NCI-H2171 treated with DMSO at 0.1 percent for 48 hours (cell line): ENCODE results near the gene ZBTB21.
"Not testable (repeated sequence)": the region's sequence is repeated elsewhere in the genome, so short reads cannot be mapped to it uniquely, and the experiment has no call there.

ENCODE experiments used
- DNase-seq: peaks from one replicate; lab custom pipeline; 2025; lab: John Stamatoyannopoulos, UW

ZBTB21 gene

DNA sequence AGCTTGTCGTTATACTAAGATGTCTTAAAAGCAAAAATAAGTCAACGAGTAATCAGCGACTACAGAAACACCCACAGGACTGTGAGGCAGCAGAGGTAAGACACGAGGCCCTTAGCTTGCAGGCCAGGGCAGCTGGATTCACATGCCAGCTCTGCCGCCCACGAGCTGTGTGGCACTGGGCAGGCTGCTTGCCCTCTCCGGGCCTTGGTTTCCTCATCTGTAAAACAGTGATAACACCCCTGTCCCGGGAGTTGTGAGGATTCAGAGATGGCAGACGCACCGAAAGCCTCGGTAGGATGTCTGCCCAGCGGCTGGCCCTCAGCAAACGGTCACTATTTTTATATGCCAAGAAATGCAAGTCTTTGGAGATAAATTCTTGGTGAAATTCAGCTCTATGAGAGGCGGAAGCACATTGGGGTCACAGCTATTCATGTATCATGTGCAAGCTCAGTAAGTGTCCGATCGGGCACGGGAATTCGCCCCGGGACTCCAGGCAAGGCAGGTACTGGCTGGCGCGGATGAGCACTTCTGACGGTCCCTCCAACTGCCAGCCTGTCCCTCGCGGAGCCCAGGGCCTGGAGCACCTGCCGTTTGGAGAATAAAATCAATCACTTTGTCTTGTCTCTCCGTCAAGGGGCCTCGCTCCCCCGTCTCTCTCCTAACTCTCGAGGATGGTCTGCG is 57.5 kb downstream of the ZBTB21 start:
- no peak for DNase-seq

DNA sequence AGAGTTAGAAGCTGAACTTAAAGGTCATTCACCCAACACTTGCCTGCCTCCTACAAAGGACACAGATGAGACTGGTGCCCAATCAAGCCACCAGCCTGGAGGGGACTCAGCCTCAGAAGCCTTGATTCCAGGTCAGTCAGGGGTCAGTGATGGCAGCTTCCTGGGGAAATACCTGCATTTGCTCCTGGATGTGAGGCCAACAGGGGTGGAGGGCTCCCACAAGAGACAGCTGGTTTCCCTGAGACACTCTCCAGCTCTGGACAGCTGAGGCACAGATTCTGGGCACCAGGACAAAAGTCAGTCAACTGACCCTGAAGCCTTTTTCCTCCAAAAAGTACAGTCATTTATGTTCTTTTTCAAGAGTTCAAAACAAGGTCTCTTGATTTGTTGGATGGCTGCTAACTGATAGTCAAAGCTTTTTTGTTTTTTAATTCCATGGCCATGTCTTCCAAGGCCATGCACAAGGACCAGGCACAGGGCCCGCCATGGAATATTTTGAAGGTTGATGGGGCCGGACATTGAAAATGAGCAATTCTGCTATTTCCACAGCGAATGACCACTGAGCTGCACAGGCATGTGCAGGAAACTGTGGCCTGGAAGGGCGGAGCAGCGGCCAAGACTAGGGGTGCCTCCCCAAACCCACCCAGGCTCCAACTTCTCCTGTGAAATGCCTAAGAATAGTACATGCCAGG is 58.1 kb downstream of the ZBTB21 start:
- no peak for DNase-seq

DNA sequence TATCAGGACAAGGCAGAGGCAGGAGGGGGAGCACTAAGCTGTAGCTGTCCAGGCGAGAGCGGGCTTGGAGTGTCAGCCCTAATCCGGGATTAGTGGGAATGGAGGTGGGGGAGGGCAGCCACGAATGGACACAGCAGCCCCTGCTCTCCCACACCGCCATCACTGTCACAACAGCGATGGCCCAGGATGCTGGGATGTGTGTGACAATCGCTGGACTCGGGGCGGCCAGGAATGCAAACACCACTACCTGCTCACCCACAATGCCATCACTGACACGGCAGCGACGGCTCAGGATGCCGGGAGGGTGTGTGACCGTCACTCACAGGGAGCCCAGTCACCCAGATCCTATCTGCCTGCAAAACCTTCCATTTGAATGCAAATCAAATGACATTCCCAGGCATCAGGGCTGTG is 59.2 kb downstream of the ZBTB21 start:
- DNase-seq = no peak

DNA sequence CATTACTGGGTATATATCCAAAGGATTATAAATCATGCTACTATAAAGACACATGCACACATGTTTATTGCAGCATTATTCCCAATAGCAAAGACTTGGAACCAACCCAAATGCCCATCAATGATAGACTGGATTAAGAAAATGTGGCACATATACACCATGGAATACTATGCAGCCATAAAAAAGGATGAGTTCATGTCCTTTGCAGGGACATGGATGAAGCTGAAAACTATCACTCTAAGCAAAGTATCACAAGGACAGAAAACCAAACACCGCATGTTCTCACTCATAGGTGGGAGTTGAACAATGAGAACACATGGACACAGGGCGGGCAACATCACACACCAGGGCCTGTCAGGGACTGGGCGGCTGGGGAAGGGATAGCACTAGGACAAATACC is 60.5 kb downstream of the ZBTB21 start:
- DNase-seq = not testable (repeated sequence)

DNA sequence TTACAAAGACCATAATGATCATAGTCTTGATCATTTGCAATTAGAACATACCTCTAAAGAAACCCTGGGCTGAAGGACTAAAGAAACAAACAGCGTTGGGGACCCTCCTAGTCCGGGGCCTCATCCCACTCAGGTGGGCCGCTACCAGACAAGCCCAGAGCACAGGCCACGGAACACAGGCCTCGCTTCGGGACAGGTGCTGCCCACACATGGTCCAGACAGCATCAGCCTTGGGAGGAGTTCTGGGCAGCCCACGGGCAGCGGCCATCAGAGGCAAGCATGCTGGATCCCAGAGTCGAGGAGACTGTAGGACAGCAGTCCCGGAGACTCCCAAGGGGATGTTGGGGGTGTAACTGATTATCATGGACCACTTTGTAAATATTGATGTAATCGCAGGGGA is 61.3 kb downstream of the ZBTB21 start:
- no peak for DNase-seq

DNA sequence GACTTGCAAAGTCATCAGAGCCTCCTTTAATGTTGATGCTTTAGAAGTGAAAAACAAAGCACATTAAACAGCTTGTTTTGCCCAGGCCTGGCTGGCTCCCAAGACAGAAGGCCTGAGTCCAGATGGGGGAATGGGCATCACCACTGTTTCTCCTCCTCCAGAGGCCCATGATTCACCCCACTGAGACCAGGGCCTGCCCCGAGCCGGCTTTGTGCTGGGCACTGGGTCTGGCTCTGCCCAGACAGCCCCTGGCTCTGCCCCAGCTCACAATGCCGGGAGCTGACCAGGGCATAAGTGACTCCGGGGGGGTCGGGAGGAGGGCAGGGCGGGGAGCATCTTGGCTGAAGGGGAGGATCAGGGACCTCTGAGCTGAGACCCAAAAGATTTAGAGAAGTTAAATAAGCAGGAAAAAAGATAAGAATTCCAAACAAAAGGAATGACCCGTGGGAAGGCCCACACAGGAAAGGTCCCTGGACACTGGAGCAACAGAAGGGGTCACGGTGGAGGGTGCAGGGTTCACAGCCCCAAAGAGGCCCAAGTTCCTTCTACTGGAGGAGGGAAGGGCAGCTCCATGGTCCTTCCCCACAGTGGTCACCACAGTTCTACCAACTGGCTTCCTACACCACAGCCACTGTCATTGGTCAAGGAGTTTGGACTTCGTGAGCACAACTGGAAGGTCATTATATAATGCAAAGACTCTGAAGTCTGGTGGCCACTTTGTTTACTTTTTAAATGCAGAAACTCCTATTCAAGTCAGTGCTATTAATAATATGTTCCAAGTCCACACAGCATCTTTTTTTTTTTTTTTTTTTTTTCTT is 61.9 kb downstream of the ZBTB21 start:
- no peak for DNase-seq

GRCh38 chr21:41945982-41946381 is 64.2 kb downstream of the ZBTB21 start:
- no peak for DNase-seq

- DNase-seq = no peak
Observed at GRCh38 chr21:41943851-41944250, 66.3 kb downstream of the ZBTB21 start.

GRCh38 chr21:41942457-41942856 is 67.7 kb downstream of the ZBTB21 start:
- DNase-seq = no peak

GRCh38 chr21:41941941-41942340 is 68.2 kb downstream of the ZBTB21 start:
- DNase-seq = no peak

DNA sequence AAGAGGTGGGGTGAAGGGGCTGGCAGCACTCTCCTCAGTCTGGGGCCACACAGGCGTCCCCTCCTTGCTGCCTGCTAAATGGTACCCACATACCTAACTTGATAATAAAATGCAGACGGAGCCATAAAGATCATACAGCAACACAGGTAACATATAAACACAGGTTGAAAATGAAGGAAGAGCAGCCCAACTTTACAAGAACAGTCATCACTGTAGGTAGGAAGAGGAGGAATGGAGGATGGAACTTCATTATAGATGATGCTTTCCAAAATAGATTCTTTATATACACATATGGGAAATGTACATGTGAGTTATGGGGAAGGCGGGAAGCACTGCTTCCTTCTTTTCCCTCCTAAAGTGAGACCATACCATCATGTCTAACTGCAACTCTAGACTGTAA is 69.7 kb downstream of the ZBTB21 start:
- DNase-seq = no peak

DNA sequence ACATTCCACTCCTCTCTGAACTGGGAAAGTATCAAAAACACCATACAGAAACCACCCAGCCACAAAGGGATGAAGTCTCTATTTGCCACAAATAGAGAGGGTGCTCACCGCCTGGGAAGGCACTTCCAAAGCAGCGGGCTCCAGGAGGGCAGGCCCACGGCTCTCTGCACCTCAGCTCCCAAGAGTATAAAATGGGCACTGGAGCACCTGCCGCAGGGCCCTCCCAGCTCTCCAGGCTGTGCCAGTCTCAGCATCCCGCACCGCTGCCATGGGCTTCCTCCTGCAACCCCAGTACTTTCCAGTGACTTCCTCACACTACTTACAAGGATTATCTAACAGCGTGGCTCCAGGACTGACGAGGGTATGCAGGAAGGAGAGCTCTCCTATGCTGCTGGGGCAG is 70.8 kb downstream of the ZBTB21 start:
- DNase-seq = no peak
